ENCODE results near the gene PRND. TPM values are rescaled to one million over a fixed set of nuclear protein-coding genes. Genes with fewer than 3 reads are reported as not detected.
A peak's percentile ranks its signal among the peaks of the same experiment; 100 is the strongest.

Gene PRND
- total and polyA plus RNA-seq, 2 of the 13 experiments (the other 11 are each of a cell fraction or from before 2014, with no cell fraction given): not detected

- TF ChIP-seq ZNF772 (CRISPR knock-in tag; IDR thresholded peaks at IDR 0.05) (no peak), ZNF331 (CRISPR knock-in tag; IDR thresholded peaks at IDR 0.05) (peak; percentile 24; the same call in 1 of the 2 replicates), RELA (CRISPR knock-in tag; IDR thresholded peaks at IDR 0.05) (no peak), ZNF766 (CRISPR knock-in tag; IDR thresholded peaks at IDR 0.05; ENCODE audit: borderline replicate concordance) (no peak), TARDBP (CRISPR knock-in tag; IDR thresholded peaks at IDR 0.05) (peak; percentile 57; the same call in 1 of the 2 replicates), TOPORS (CRISPR knock-in tag; IDR thresholded peaks at IDR 0.05) (no peak), ZNF256 (CRISPR knock-in tag; conservative IDR thresholded peaks at IDR 0.05) (no peak), CCAR2 (optimal IDR thresholded peaks at IDR 0.05; ENCODE audit: low read depth, low read length) (no peak), MTA1 (CRISPR knock-in tag; IDR thresholded peaks at IDR 0.05; ENCODE audit: borderline replicate concordance) (0 out of 2 replicates have a peak, but pooled peaks have one; percentile 29), GTF3A (CRISPR knock-in tag; conservative IDR thresholded peaks at IDR 0.05) (no peak), ZNF746 (CRISPR knock-in tag; IDR thresholded peaks at IDR 0.05) (no peak), ZNF550 (CRISPR knock-in tag; IDR thresholded peaks at IDR 0.05; ENCODE audit: borderline replicate concordance) (no peak), ELF3 (CRISPR knock-in tag; IDR thresholded peaks at IDR 0.05) (no peak), ZNF431 (CRISPR knock-in tag; IDR thresholded peaks at IDR 0.05; ENCODE audit: borderline replicate concordance, low read depth) (no peak), LCORL (IDR thresholded peaks at IDR 0.05) (no peak), LCORL (CRISPR knock-in tag; IDR thresholded peaks at IDR 0.05) (no peak), ISL2 (CRISPR knock-in tag; IDR thresholded peaks at IDR 0.05) (no peak), MAFF (IDR thresholded peaks at IDR 0.05; ENCODE audit: low read depth, low read length) (0 out of 2 replicates have a peak, but pooled peaks have one; percentile 21), FOXK1 (CRISPR knock-in tag; IDR thresholded peaks at IDR 0.05; ENCODE audit: borderline replicate concordance, low read depth) (peak; percentile 83; the same call in 1 of the 2 replicates), THRA (CRISPR knock-in tag; IDR thresholded peaks at IDR 0.05; ENCODE audit: borderline replicate concordance) (no peak), ZFP82 (CRISPR knock-in tag; IDR thresholded peaks at IDR 0.05; ENCODE audit: borderline replicate concordance) (no peak), ZNF441 (CRISPR knock-in tag; IDR thresholded peaks at IDR 0.05; ENCODE audit: borderline replicate concordance) (peak; percentile 42; the same call in 1 of the 2 replicates)
- TF ChIP-seq, protein P1, sequence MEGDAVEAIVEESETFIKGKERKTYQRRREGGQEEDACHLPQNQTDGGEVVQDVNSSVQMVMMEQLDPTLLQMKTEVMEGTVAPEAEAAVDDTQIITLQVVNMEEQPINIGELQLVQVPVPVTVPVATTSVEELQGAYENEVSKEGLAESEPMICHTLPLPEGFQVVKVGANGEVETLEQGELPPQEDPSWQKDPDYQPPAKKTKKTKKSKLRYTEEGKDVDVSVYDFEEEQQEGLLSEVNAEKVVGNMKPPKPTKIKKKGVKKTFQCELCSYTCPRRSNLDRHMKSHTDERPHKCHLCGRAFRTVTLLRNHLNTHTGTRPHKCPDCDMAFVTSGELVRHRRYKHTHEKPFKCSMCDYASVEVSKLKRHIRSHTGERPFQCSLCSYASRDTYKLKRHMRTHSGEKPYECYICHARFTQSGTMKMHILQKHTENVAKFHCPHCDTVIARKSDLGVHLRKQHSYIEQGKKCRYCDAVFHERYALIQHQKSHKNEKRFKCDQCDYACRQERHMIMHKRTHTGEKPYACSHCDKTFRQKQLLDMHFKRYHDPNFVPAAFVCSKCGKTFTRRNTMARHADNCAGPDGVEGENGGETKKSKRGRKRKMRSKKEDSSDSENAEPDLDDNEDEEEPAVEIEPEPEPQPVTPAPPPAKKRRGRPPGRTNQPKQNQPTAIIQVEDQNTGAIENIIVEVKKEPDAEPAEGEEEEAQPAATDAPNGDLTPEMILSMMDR (CRISPR knock-in tag; IDR thresholded peaks at IDR 0.05): peak; percentile 49
- TF ChIP-seq, protein P2, sequence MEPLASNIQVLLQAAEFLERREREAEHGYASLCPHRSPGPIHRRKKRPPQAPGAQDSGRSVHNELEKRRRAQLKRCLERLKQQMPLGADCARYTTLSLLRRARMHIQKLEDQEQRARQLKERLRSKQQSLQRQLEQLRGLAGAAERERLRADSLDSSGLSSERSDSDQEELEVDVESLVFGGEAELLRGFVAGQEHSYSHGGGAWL (CRISPR knock-in tag; IDR thresholded peaks at IDR 0.05): no peak
- TF ChIP-seq, protein P3, sequence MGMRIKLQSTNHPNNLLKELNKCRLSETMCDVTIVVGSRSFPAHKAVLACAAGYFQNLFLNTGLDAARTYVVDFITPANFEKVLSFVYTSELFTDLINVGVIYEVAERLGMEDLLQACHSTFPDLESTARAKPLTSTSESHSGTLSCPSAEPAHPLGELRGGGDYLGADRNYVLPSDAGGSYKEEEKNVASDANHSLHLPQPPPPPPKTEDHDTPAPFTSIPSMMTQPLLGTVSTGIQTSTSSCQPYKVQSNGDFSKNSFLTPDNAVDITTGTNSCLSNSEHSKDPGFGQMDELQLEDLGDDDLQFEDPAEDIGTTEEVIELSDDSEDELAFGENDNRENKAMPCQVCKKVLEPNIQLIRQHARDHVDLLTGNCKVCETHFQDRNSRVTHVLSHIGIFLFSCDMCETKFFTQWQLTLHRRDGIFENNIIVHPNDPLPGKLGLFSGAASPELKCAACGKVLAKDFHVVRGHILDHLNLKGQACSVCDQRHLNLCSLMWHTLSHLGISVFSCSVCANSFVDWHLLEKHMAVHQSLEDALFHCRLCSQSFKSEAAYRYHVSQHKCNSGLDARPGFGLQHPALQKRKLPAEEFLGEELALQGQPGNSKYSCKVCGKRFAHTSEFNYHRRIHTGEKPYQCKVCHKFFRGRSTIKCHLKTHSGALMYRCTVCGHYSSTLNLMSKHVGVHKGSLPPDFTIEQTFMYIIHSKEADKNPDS (CRISPR knock-in tag; IDR thresholded peaks at IDR 0.05): no peak
Measured at GRCh38 chr20:4684837-4685413, 36.8 kb upstream of the PRND start (continued).

Measured in HepG2 (cell line).